Right atrium auricular region (tissue), 2 donors: ENCODE results near the gene CDH13. TPM values are rescaled to one million over a fixed set of nuclear protein-coding genes. Genes with fewer than 3 reads are reported as not detected.

Experiments
- DNase-seq: peaks from one replicate; pipeline ENCODE4 v3.0.0-alpha.2; 2019; ENCODE audit warnings: low spot score
- H3K27ac ChIP-seq, 2 donors: fragments of 200-600 bp; sonication (generic); 1 replicate in 1 of 2; 2 replicates in 1 of 2; pipeline ENCODE4 v1.5.1; 2016 to 2019
- H3K27me3 ChIP-seq, 2 donors: fragments of 200-600 bp; sonication (generic); one replicate each; pipeline versions ENCODE4 v1.5.1 to v1.6.0; 2017 to 2019
- H3K36me3 ChIP-seq: fragments of 200-600 bp; sonication (generic); one replicate; pipeline ENCODE4 v1.5.1; 2016
- H3K4me1 ChIP-seq, 2 donors: fragments of 200-600 bp; sonication (generic); one replicate each; pipeline versions ENCODE4 v1.5.1 to v1.6.0; 2017 to 2019
- H3K4me3 ChIP-seq, 2 donors: fragments of 200-600 bp; sonication (generic); 1 replicate in 1 of 2; 2 replicates in 1 of 2; pipeline ENCODE4 v1.5.1; 2017 to 2019; ENCODE audit warnings: mild to moderate bottlenecking in 1 of 2, moderate library complexity in 1 of 2
- H3K9me3 ChIP-seq, 2 donors: fragments of 200-600 bp; sonication (generic); one replicate each; pipeline ENCODE4 v1.5.1; 2019
- CTCF ChIP-seq, 2 donors: fragments of 200-600 bp; sonication (generic); IDR thresholded peaks; one replicate each; pipeline ENCODE4 v1.5.1; 2019; ENCODE audit warnings: antibody characterized with exemption in 2 of 2
- total RNA-seq, 2 donors: library from RNA; depleted of rRNA; stranded (reverse); fragments of >200 nt; gene quantifications; one replicate each; pipeline ENCODE4 v1.1.0, GENCODE V29; 2016

CDH13 gene
- total RNA-seq, 2 donors from 2014 or later, result 75.4 to 85.9 TPM

- Histone ChIP-seq H3K4me3 (no peak overlapping the region), H3K27me3 (no peaks in the 10 kb centered on the region), H3K4me1 (no peaks in the 10 kb centered on the region), H3K27ac (no peak overlapping the region), H3K36me3 (peaks cover 7% of the 10 kb centered on the region), H3K9me3 (no peaks in the 10 kb centered on the region)
- no peak for DNase-seq
- no peak for TF ChIP-seq CTCF (IDR thresholded peaks at IDR 0.05)
Measured at GRCh38 chr16:83681381-83681956, 1054.7 kb downstream of the CDH13 start.

DNA sequence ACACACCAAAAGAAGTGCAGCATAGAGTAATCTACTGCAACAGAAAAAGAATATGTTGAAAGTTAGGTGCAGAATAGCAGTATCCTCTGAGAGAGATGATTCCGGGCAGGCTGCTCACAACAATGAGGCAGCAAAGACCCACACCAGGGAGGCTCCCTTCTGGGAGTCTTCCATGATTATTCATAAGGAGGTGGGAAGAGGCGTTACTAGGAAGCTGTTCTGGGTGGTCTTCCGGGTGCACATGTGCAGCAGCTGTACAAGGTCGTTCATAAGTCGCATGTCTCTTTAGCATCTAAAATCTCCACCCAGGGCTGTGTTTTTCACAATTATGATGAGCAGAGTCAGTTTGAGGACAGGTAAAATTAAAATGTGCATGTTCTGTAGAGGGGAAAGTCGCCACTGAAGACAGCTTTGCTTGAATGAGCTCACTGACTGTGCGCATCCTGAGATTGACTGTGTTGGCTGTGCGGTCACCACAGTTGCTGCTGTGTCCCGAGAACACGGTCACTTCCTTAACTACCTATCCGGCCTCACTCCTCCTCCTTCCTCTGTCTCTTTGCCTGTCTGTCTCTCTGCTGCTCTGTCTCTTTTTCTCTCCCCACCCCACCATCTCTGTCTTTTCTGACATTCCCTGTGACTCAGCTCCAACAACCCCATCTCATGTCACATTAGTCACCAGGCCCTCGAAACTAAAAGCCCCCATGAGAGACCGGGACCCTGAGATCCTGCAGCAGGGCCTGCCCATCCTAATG lies 1055.5 kb downstream of the CDH13 start:
- no peak for TF ChIP-seq CTCF (IDR thresholded peaks at IDR 0.05)
- Histone ChIP-seq H3K27ac (no peak overlapping the region), H3K4me1 (no peaks in the 10 kb centered on the region), H3K9me3 (no peaks in the 10 kb centered on the region), H3K27me3 (no peaks in the 10 kb centered on the region), H3K4me3 (no peak overlapping the region), H3K36me3 (peaks cover 7% of the 10 kb centered on the region)
- DNase-seq, result no peak

GRCh38 chr16:83682868-83683235 lies 1056.1 kb downstream of the CDH13 start:
- H3K4me1 ChIP-seq, result no peaks in the 10 kb centered on the region

DNA sequence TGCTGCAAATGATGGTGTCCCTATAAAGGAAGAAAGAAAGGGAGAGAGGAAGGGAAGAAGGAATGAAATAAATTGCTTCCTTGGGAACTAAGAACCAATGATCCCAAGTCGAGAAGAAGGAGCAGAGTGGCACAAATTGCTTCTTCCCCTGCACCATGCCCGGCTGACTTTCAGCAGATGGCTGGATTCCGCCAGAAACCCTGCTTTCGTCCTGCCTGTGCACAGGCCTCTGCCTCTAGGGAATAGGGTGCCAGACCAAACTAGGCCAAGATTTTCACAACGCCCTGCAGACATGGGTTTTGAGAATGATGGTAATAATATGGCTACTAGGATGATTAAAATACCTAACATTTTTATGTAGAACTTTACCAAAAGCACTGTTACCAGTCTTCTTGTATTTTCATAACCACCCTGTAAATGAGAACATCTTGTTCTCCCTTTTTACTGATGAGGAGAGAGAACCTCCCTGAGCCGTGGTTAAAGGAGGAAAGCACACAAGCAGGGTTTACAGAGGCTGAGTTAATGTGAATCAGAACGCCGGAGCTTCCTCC lies 1058.9 kb downstream of the CDH13 start:
- Histone ChIP-seq H3K27me3 (no peaks in the 10 kb centered on the region), H3K27ac (no peak overlapping the region), H3K4me3 (no peak overlapping the region), H3K4me1 (peaks cover 0 to 13% of the 10 kb centered on the region in 2 donors), H3K9me3 (no peaks in the 10 kb centered on the region), H3K36me3 (no peaks in the 10 kb centered on the region)
- no peak for TF ChIP-seq CTCF (IDR thresholded peaks at IDR 0.05)
- DNase-seq, result no peak

More at GRCh38 chr16:83682868-83683235, 1056.1 kb downstream of the CDH13 start:
- peaks cover 7% of the 10 kb centered on the region for H3K36me3 ChIP-seq
- H3K27ac ChIP-seq, result no peak overlapping the region
- no peak overlapping the region for H3K4me3 ChIP-seq
- TF ChIP-seq CTCF (IDR thresholded peaks at IDR 0.05), result no peak
- DNase-seq, result no peak
- H3K9me3 ChIP-seq, result no peaks in the 10 kb centered on the region
- H3K27me3 ChIP-seq, result no peaks in the 10 kb centered on the region

GRCh38 chr16:83686726-83687125 lies 1060.0 kb downstream of the CDH13 start:
- no peak for TF ChIP-seq CTCF (IDR thresholded peaks at IDR 0.05)
- DNase-seq, result no peak
- Histone ChIP-seq H3K27ac (no peak overlapping the region), H3K4me3 (no peak overlapping the region), H3K9me3 (no peaks in the 10 kb centered on the region), H3K36me3 (no peaks in the 10 kb centered on the region), H3K4me1 (peaks cover 0 to 13% of the 10 kb centered on the region in 2 donors), H3K27me3 (no peaks in the 10 kb centered on the region)
